SK-N-SH (cell line): ENCODE measurements around the gene OR5A2. TPM values are rescaled to one million over a fixed set of nuclear protein-coding genes. Genes with fewer than 3 reads are reported as not detected.

ENCODE experiments used
- CTCF ChIA-PET: fragments of 300-600, 350-600 bp; formaldehyde crosslinking; extraction: SDS; loops from one replicate; lab custom pipeline; 2021; lab: Yijun Ruan, JAX
- POLR2A ChIA-PET: fragments of 350-600 bp; sonication (Branson Sonifier 250); formaldehyde crosslinking; extraction: SDS; loops from one replicate; lab custom pipeline; 2020; ENCODE audit warnings: antibody characterized with exemption, inconsistent platforms; lab: Yijun Ruan, JAX
- DNase-seq: peaks from one replicate; pipeline ENCODE4 v3.0.0; 2012
- H2AFZ ChIP-seq: fragments of 200-600 bp; sonication (generic); 2 replicates; pipeline ENCODE4 v1.8.1; 2016; ENCODE audit warnings: antibody characterized with exemption, mild to moderate bottlenecking, low read depth
- H3F3A ChIP-seq: fragments of 200-600 bp; sonication (generic); replicated peaks from 2 replicates; pipeline ENCODE3; 2016; ENCODE audit warnings: antibody characterized with exemption, mild to moderate bottlenecking; ENCODE audit not compliant: insufficient read depth
- H3K27ac ChIP-seq, 2 experiments: fragments of 200-500 bp in 1 of 2; fragments of 200-600 bp in 1 of 2; sonication (Bioruptor generic) in 1 of 2; sonication (generic), shearing (Covaris generic) in 1 of 2; 2 replicates each; pipeline versions ENCODE4 v1.5.1 to v1.6.1; 2014 to 2016; ENCODE audit warnings: low read depth in 2 of 2, inconsistent platforms in 1 of 2, low read length in 1 of 2, mild to moderate bottlenecking in 1 of 2, mixed read lengths in 1 of 2
- H3K27me3 ChIP-seq: fragments of 200-600 bp; sonication (generic), shearing (Covaris generic); 2 replicates; pipeline ENCODE4 v1.6.1; 2016; ENCODE audit warnings: mixed run types; ENCODE audit not compliant: insufficient read depth
- H3K36me3 ChIP-seq, 2 experiments: fragments of 200-500 bp in 1 of 2; fragments of 200-600 bp in 1 of 2; sonication (Bioruptor generic) in 1 of 2; sonication (generic) in 1 of 2; replicated peaks in 1 of 2; 2 replicates each; pipeline versions ENCODE3 to v1.5.1; 2014 to 2016; ENCODE audit warnings: low read length in 1 of 2, mild to moderate bottlenecking in 1 of 2; ENCODE audit not compliant: insufficient read depth in 2 of 2, control insufficient read depth in 1 of 2
- H3K4me1 ChIP-seq, 2 experiments: fragments of 200-500 bp in 1 of 2; fragments of 200-600 bp in 1 of 2; sonication (Bioruptor generic) in 1 of 2; sonication (generic), shearing (Covaris generic) in 1 of 2; 2 replicates each; pipeline versions ENCODE4 v1.5.1 to v1.6.1; 2014 to 2016; ENCODE audit warnings: low read depth in 1 of 2, low read length in 1 of 2, mixed run types in 1 of 2; ENCODE audit not compliant: insufficient read depth in 2 of 2, control insufficient read depth in 1 of 2
- H3K4me2 ChIP-seq: fragments of 200-600 bp; sonication (generic), shearing (Covaris generic); 2 replicates; pipeline ENCODE4 v1.6.1; 2017; ENCODE audit warnings: mixed run types
- H3K4me3 ChIP-seq, 2 experiments: fragments of 200-500 bp in 1 of 2; fragments of 200-600 bp in 1 of 2; sonication (Bioruptor generic) in 1 of 2; sonication (generic), shearing (Covaris generic) in 1 of 2; 2 replicates each; pipeline versions ENCODE4 v1.5.1 to v1.8.1; 2014 to 2016; ENCODE audit warnings: low read depth in 2 of 2, inconsistent platforms in 1 of 2, low read length in 1 of 2, mild to moderate bottlenecking in 1 of 2, mixed read lengths in 1 of 2, moderate library complexity in 1 of 2
- H3K79me2 ChIP-seq: fragments of 200-600 bp; sonication (generic); 2 replicates; pipeline ENCODE4 v1.8.1; 2017; ENCODE audit warnings: mild to moderate bottlenecking; ENCODE audit not compliant: insufficient read depth
- H3K9ac ChIP-seq: fragments of 200-600 bp; sonication (generic); 2 replicates; pipeline ENCODE4 v1.6.1; 2017; ENCODE audit warnings: mixed run types
- H3K9me2 ChIP-seq: fragments of 200-600 bp; sonication (generic); 2 replicates; pipeline ENCODE4 v1.6.1; 2017; ENCODE audit warnings: mixed run types
- H3K9me3 ChIP-seq: fragments of 200-600 bp; sonication (generic); 2 replicates; pipeline ENCODE4 v1.6.1; 2017; ENCODE audit warnings: mixed run types, mild to moderate bottlenecking, moderate library complexity
- H4K20me1 ChIP-seq: fragments of 200-600 bp; sonication (generic); 2 replicates; pipeline ENCODE4 v1.6.1; 2017; ENCODE audit warnings: mild to moderate bottlenecking, mixed run types; ENCODE audit not compliant: insufficient read depth
- ELF1 ChIP-seq: IDR thresholded peaks from 2 replicates; pipeline ENCODE4 v1.4.0; 2012
- EZH2phosphoT487 ChIP-seq: fragments of 200-600 bp; sonication (generic); IDR thresholded peaks from 2 replicates; pipeline ENCODE4 v1.6.1; 2017; ENCODE audit warnings: low read depth, mixed run types, mild to moderate bottlenecking, antibody characterized with exemption, moderate library complexity, borderline replicate concordance
- FOXJ3 ChIP-seq: sonication (generic); formaldehyde crosslinking; IDR thresholded peaks from 2 replicates; pipeline ENCODE4 v1.5.1; 2020; ENCODE audit warnings: mild to moderate bottlenecking, missing genetic modification reagents
- FOXM1 ChIP-seq: IDR thresholded peaks from 2 replicates; pipeline ENCODE4 v1.4.0; 2012; ENCODE audit warnings: low read depth, mild to moderate bottlenecking
- GABPA ChIP-seq: IDR thresholded peaks from 2 replicates; pipeline ENCODE4 v1.4.0; 2012; ENCODE audit warnings: low read depth, mild to moderate bottlenecking
- IRF3 ChIP-seq: fragments of 150-350 bp; IDR thresholded peaks from 2 replicates; pipeline ENCODE4 v1.6.1; 2016; ENCODE audit warnings: mild to moderate bottlenecking, low read depth, low read length
- MEF2A ChIP-seq: IDR thresholded peaks from 2 replicates; pipeline ENCODE4 v1.4.0; 2012; ENCODE audit warnings: low read depth, borderline replicate concordance
- MXI1 ChIP-seq: IDR thresholded peaks from 2 replicates; pipeline ENCODE4 v1.6.1; 2012; ENCODE audit warnings: mild to moderate bottlenecking, low read depth, low read length, improper control_type of control experiment
- NFIC ChIP-seq: IDR thresholded peaks from 2 replicates; pipeline ENCODE4 v1.4.0; 2012; ENCODE audit warnings: borderline replicate concordance
- NRF1 ChIP-seq: IDR thresholded peaks from 2 replicates; pipeline ENCODE4 v1.6.1; 2012; ENCODE audit warnings: low read depth, mild to moderate bottlenecking, low read length
- PBX3 ChIP-seq: IDR thresholded peaks from 2 replicates; pipeline ENCODE4; 2012
- RAD21 ChIP-seq: IDR thresholded peaks from 2 replicates; pipeline ENCODE4 v1.6.1; 2012; ENCODE audit warnings: mild to moderate bottlenecking, low read length
- RCOR1 ChIP-seq: fragments of 150-350 bp; IDR thresholded peaks from 2 replicates; pipeline ENCODE4 v1.6.1; 2017; ENCODE audit warnings: antibody characterized with exemption, low read length
- REST ChIP-seq: IDR thresholded peaks from 2 replicates; pipeline ENCODE4 v1.6.1; 2012; ENCODE audit warnings: mild to moderate bottlenecking, low read depth, low read length, moderate library complexity
- RFX5 ChIP-seq: IDR thresholded peaks from 2 replicates; pipeline ENCODE4 v1.6.1; 2012; ENCODE audit warnings: mild to moderate bottlenecking, improper control_type of control experiment, low read length
- SIN3A ChIP-seq: IDR thresholded peaks from 2 replicates; pipeline ENCODE4 v1.6.1; 2012; ENCODE audit warnings: low read depth, mild to moderate bottlenecking, low read length, moderate library complexity, borderline replicate concordance
- TAF1 ChIP-seq: IDR thresholded peaks from 2 replicates; pipeline ENCODE4 v1.6.1; 2012; ENCODE audit warnings: low read depth, mild to moderate bottlenecking, low read length, moderate library complexity, borderline replicate concordance
- USF1 ChIP-seq: IDR thresholded peaks from 2 replicates; pipeline ENCODE4 v1.4.0; 2012; ENCODE audit warnings: low read depth, borderline replicate concordance
- YY1 ChIP-seq: IDR thresholded peaks from 2 replicates; pipeline ENCODE4 v1.4.0; 2012; ENCODE audit warnings: low read depth, mild to moderate bottlenecking
- ZBTB33 ChIP-seq: IDR thresholded peaks from 2 replicates; pipeline ENCODE4 v1.4.0; 2012; ENCODE audit warnings: low read depth, borderline replicate concordance
- WGBS: methylation state at CpG from one replicate; pipeline ENCODE4 v1.1.6; 2017; ENCODE audit warnings: low lambda C conversion rate; 5-methylcytosine and 5-hydroxymethylcytosine counted together
- polyA plus RNA-seq, 3 experiments: library from polyadenylated mRNA; depleted of rRNA; stranded (reverse); fragments of >200 nt; gene quantifications; 2 replicates each; pipeline ENCODE4 v1.2.3, GENCODE V29; 2012

Gene OR5A2
- polyA plus RNA-seq, 1 of the 3 experiments (the other 2 are of a cell fraction), result not detected

- no peak for DNase-seq
- ChIA-PET CTCF (no interaction called here), POLR2A (no interaction called here)
- WGBS, result 2% methylated on average over 2 of the region's 2 CpGs
- H3K4me2 ChIP-seq, result no peak overlapping the region
- H3F3A ChIP-seq, result no peaks in the 10 kb centered on the region
- no peak overlapping the region for H2AFZ ChIP-seq
- no peaks in the 10 kb centered on the region for H4K20me1 ChIP-seq
- H3K9ac ChIP-seq, result no peak overlapping the region
- H3K9me3 ChIP-seq, result no peaks in the 10 kb centered on the region
- no peak for TF ChIP-seq MXI1
- TF ChIP-seq SIN3A, result no peak
- no peak for TF ChIP-seq FOXJ3 (CRISPR knock-in tag)
- TF ChIP-seq TAF1, result no peak
- TF ChIP-seq USF1, result no peak
- TF ChIP-seq FOXM1, result no peak
- TF ChIP-seq RCOR1, result no peak
- no peak for TF ChIP-seq PBX3
- TF ChIP-seq MEF2A, result no peak
- TF ChIP-seq YY1, result no peak
- no peak for TF ChIP-seq ELF1
- TF ChIP-seq NRF1, result no peak
- TF ChIP-seq REST, result no peak
- no peak for TF ChIP-seq GABPA
- no peak for TF ChIP-seq RAD21
- no peak for TF ChIP-seq IRF3
- TF ChIP-seq NFIC, result no peak
- no peak for TF ChIP-seq ZBTB33
- no peak for TF ChIP-seq RFX5
- TF ChIP-seq EZH2phosphoT487, result no peak
- no peaks in the 10 kb centered on the region for H3K9me2 ChIP-seq
- H3K27ac ChIP-seq, result no peak overlapping the region
- H3K4me1 ChIP-seq, result no peaks in the 10 kb centered on the region
- peaks cover 3% of the 10 kb centered on the region; the same call in 1 of the 2 replicates for H3K27me3 ChIP-seq
- no peak overlapping the region for H3K4me3 ChIP-seq
- H3K79me2 ChIP-seq, result no peaks in the 10 kb centered on the region
- H3K36me3 ChIP-seq, result no peaks in the 10 kb centered on the region
Observed at GRCh38 chr11:59423835-59424234, 2.4 kb downstream of the OR5A2 start.
